ENCODE results near the gene ZNF133.

GRCh38 chr20:18299364-18299763 is 11.0 kb downstream of the ZNF133 start:
- TF ChIP-seq CTCF (IDR thresholded peaks at IDR 0.05; ENCODE audit: insufficient read depth, low read length, poor library complexity, severe bottlenecking) (no peak), EZH2phosphoT487 (conservative IDR thresholded peaks at IDR 0.05; ENCODE audit: low read length) (no peak)
